ENCODE results near the gene PIK3R4.

DNA sequence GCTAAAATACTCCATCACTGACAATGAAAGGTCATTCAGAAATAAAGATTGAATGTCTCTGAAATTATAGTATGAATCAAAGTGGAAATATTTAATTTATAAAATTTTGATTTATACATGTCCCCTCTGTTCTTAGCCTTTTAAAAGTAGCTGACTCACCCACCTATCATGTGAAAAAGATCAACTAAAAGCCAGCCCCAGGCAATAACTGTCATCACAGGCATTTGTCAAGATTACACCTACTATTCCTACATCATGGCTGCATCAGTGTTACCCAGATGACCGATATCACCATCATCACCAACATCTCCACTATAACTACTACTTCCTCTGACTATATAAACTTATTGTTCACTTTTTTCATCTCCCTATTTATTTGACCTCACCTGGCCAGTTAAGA, 14.3 kb upstream of the PIK3R4 start:
- TF ChIP-seq, protein P1, sequence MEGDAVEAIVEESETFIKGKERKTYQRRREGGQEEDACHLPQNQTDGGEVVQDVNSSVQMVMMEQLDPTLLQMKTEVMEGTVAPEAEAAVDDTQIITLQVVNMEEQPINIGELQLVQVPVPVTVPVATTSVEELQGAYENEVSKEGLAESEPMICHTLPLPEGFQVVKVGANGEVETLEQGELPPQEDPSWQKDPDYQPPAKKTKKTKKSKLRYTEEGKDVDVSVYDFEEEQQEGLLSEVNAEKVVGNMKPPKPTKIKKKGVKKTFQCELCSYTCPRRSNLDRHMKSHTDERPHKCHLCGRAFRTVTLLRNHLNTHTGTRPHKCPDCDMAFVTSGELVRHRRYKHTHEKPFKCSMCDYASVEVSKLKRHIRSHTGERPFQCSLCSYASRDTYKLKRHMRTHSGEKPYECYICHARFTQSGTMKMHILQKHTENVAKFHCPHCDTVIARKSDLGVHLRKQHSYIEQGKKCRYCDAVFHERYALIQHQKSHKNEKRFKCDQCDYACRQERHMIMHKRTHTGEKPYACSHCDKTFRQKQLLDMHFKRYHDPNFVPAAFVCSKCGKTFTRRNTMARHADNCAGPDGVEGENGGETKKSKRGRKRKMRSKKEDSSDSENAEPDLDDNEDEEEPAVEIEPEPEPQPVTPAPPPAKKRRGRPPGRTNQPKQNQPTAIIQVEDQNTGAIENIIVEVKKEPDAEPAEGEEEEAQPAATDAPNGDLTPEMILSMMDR (conservative IDR thresholded peaks at IDR 0.05; ENCODE audit: low read depth, low read length), result no peak
- TF ChIP-seq EZH2 (IDR thresholded peaks at IDR 0.05; ENCODE audit: borderline replicate concordance, low read depth, low read length, poor library complexity, severe bottlenecking), result no peak
